IMR-90 (cell line): ENCODE data around the gene MS4A12. TPM values are rescaled to one million over a fixed set of nuclear protein-coding genes. Genes with fewer than 3 reads are reported as not detected.

Experiments used
- ATAC-seq: fragments of 200-7000 bp; cut with Tn5 transposase; 2 replicates; pipeline ENCODE4 v1.9.1; 2020; ENCODE audit warnings: low read depth, mild to moderate bottlenecking, moderate library complexity
- BruUV-seq: library from RNA; stranded (reverse); fragments of 400-500 nt; replicated peaks from 2 replicates; lab custom pipeline; 2021; lab: Mats Ljungman, UMichigan
- CTCF ChIA-PET: fragments of 300-600 bp; formaldehyde crosslinking; extraction: SDS; loops from one replicate; lab custom pipeline; 2021; ENCODE audit warnings: antibody characterized with exemption; lab: Yijun Ruan, JAX
- POLR2A ChIA-PET: fragments of 300-600 bp; sonication (Branson Sonifier 250); formaldehyde crosslinking; loops from one replicate; lab custom pipeline; 2022; ENCODE audit warnings: antibody characterized with exemption; ENCODE audit not compliant: unreplicated experiment; lab: Charles Lee
- DNase-seq: peaks from one replicate; pipeline ENCODE4 v3.0.0; 2013
- H2AFZ ChIP-seq: replicated peaks from 2 replicates; pipeline ENCODE3; 2013; ENCODE audit warnings: low read length, mild to moderate bottlenecking; ENCODE audit not compliant: poor library complexity
- H2AK5ac ChIP-seq: 2 replicates; pipeline ENCODE4 v1.6.1; 2013; ENCODE audit warnings: low read depth, low read length, inconsistent platforms
- H2AK9ac ChIP-seq: replicated peaks from 2 replicates; pipeline ENCODE3; 2013; ENCODE audit warnings: mild to moderate bottlenecking, low read depth, low read length, moderate library complexity; ENCODE audit not compliant: poor library complexity
- H2BK120ac ChIP-seq: 2 replicates; pipeline ENCODE4 v1.6.1; 2013; ENCODE audit warnings: low read depth, low read length, inconsistent platforms
- H2BK15ac ChIP-seq: 3 replicates; pipeline ENCODE4 v1.6.1; 2013; ENCODE audit warnings: low read depth, low read length, inconsistent platforms
- H2BK20ac ChIP-seq: 2 replicates; pipeline ENCODE4 v1.6.1; 2013; ENCODE audit warnings: low read depth, mild to moderate bottlenecking, inconsistent platforms, low read length, moderate library complexity
- H2BK5ac ChIP-seq: 2 replicates; pipeline ENCODE4 v1.6.1; 2013; ENCODE audit warnings: mild to moderate bottlenecking, low read depth, low read length, inconsistent platforms; ENCODE audit not compliant: poor library complexity, severe bottlenecking
- H3K14ac ChIP-seq: replicated peaks from 2 replicates; pipeline ENCODE4 v1.6.1; 2013; ENCODE audit warnings: low read depth, low read length, inconsistent platforms
- H3K18ac ChIP-seq: 2 replicates; pipeline ENCODE4 v1.6.1; 2013; ENCODE audit warnings: low read depth, low read length, control low read depth
- H3K23ac ChIP-seq: 2 replicates; pipeline ENCODE4 v1.6.1; 2013; ENCODE audit warnings: low read depth, low read length, inconsistent platforms
- H3K27ac ChIP-seq: 2 replicates; pipeline ENCODE4 v1.5.1; 2013; ENCODE audit warnings: mild to moderate bottlenecking, control low read depth, low read length; ENCODE audit not compliant: insufficient read depth
- H3K27me3 ChIP-seq: 2 replicates; pipeline ENCODE4 v1.6.1; 2013; ENCODE audit warnings: low read length; ENCODE audit not compliant: control insufficient read depth, insufficient read depth
- H3K36me3 ChIP-seq: 2 replicates; pipeline ENCODE4 v1.6.1; 2013; ENCODE audit warnings: low read length, mixed read lengths; ENCODE audit not compliant: control insufficient read depth, insufficient read depth
- H3K4ac ChIP-seq: 2 replicates; pipeline ENCODE4 v1.6.1; 2013; ENCODE audit warnings: low read depth, low read length, inconsistent platforms
- H3K4me1 ChIP-seq: 2 replicates; pipeline ENCODE4 v1.6.1; 2013; ENCODE audit warnings: low read length, mixed read lengths; ENCODE audit not compliant: control insufficient read depth, insufficient read depth
- H3K4me2 ChIP-seq: 2 replicates; pipeline ENCODE4 v1.6.1; 2013; ENCODE audit warnings: low read depth, mild to moderate bottlenecking, control low read depth, low read length, moderate library complexity
- H3K4me3 ChIP-seq: 2 replicates; pipeline ENCODE4 v1.5.1; 2013; ENCODE audit warnings: low read depth, mild to moderate bottlenecking, control low read depth, low read length, moderate library complexity; ENCODE audit not compliant: insufficient read depth
- H3K56ac ChIP-seq: 2 replicates; pipeline ENCODE4 v1.6.1; 2013; ENCODE audit warnings: low read length, inconsistent platforms; ENCODE audit not compliant: insufficient read depth; ENCODE audit errors: extremely low read depth
- H3K79me1 ChIP-seq, 2 experiments: 2 replicates each; pipeline ENCODE4 v1.6.1; 2013; ENCODE audit warnings: low read length in 2 of 2, inconsistent platforms in 1 of 2, low read depth in 1 of 2
- H3K9ac ChIP-seq: 2 replicates; pipeline ENCODE4 v1.6.1; 2013; ENCODE audit warnings: low read depth, low read length, control low read depth
- H3K9me1 ChIP-seq: 2 replicates; pipeline ENCODE4 v1.6.1; 2013; ENCODE audit warnings: low read length, inconsistent platforms; ENCODE audit not compliant: insufficient read depth
- H3K9me3 ChIP-seq: 2 replicates; pipeline ENCODE4 v1.6.1; 2013; ENCODE audit warnings: low read length; ENCODE audit not compliant: control insufficient read depth, insufficient read depth
- H4K20me1 ChIP-seq: 2 replicates; pipeline ENCODE4 v1.6.1; 2013; ENCODE audit warnings: low read length, inconsistent platforms; ENCODE audit not compliant: insufficient read depth
- H4K5ac ChIP-seq: 2 replicates; pipeline ENCODE4 v1.6.1; 2013; ENCODE audit warnings: mild to moderate bottlenecking, low read depth, low read length, control low read depth
- H4K8ac ChIP-seq, 2 experiments: 2 replicates each; pipeline ENCODE4 v1.6.1; 2013; ENCODE audit warnings: low read depth in 2 of 2, low read length in 2 of 2, control low read depth in 1 of 2, inconsistent platforms in 1 of 2
- H4K91ac ChIP-seq: 2 replicates; pipeline ENCODE4 v1.6.1; 2013; ENCODE audit warnings: low read depth, low read length, inconsistent platforms; ENCODE audit not compliant: insufficient read depth
- BHLHE40 ChIP-seq: fragments of 150-350 bp; IDR thresholded peaks from 2 replicates; pipeline ENCODE4 v1.6.1; 2016; ENCODE audit warnings: mild to moderate bottlenecking, low read depth, low read length
- FOS ChIP-seq: fragments of 150-350 bp; IDR thresholded peaks from 2 replicates; pipeline ENCODE4 v1.6.1; 2016; ENCODE audit warnings: low read depth, low read length
- MAZ ChIP-seq: IDR thresholded peaks from 2 replicates; pipeline ENCODE4 v1.6.1; 2012; ENCODE audit warnings: low read depth, mild to moderate bottlenecking, low read length, improper control_type of control experiment, moderate library complexity, borderline replicate concordance
- MXI1 ChIP-seq: IDR thresholded peaks from 2 replicates; pipeline ENCODE4 v1.6.1; 2012; ENCODE audit warnings: low read depth, mild to moderate bottlenecking, low read length, moderate library complexity, borderline replicate concordance
- RCOR1 ChIP-seq: IDR thresholded peaks from 2 replicates; pipeline ENCODE4 v1.6.1; 2012; ENCODE audit warnings: mild to moderate bottlenecking, low read length, improper control_type of control experiment; ENCODE audit not compliant: insufficient replicate concordance
- RFX5 ChIP-seq: IDR thresholded peaks from 2 replicates; pipeline ENCODE4 v1.8.0; 2012; ENCODE audit warnings: low read depth, mild to moderate bottlenecking, low read length, moderate library complexity
- WGBS, 2 experiments: methylation state at CpG; one replicate each; pipeline versions ENCODE4 v1.1.5 to v1.1.7; 2013; ENCODE audit warnings: missing lambda C conversion rate in 2 of 2; ENCODE audit not compliant: insufficient read length in 1 of 2; ENCODE audit errors: extremely low coverage in 2 of 2; 5-methylcytosine and 5-hydroxymethylcytosine counted together
- dilution Hi-C: fragments of 300-500 bp; cut with HindIII; formaldehyde crosslinking; loops from one replicate; pipeline ENCODE4 v1.14.3; 2018; ENCODE audit warnings: low sequenced_read_pairs; ENCODE audit not compliant: unreplicated experiment
- in situ Hi-C: fragments of 300-500 bp; cut with MboI; formaldehyde crosslinking; loops from 3 replicates; pipeline ENCODE4 v1.14.3; 2019; ENCODE audit warnings: low sequenced_read_pairs, inconsistent platforms, mixed read lengths
- intact Hi-C: fragments of 100-400 bp; cut with micrococcal nuclease; formaldehyde crosslinking; loops from 2 replicates; pipeline ENCODE4 v1.10.0; 2022
- polyA plus RNA-seq, 3 experiments: library from polyadenylated mRNA; depleted of rRNA; stranded (reverse); fragments of >200 nt; gene quantifications; 2 replicates each; pipeline ENCODE4 v1.2.3, GENCODE V29; 2012; ENCODE audit warnings: low replicate concordance in 1 of 3
- total RNA-seq: library from RNA; depleted of rRNA; stranded (reverse); fragments of >200 nt; gene quantifications from 2 replicates; pipeline ENCODE4 v1.2.3, GENCODE V29; 2012
- TF ChIP-seq, protein P1 (sequence below): fragments of 150-350 bp; IDR thresholded peaks from 2 replicates; pipeline ENCODE4 v1.6.1; 2016; ENCODE audit warnings: low read depth, mild to moderate bottlenecking, low read length, moderate library complexity, borderline replicate concordance
- TF ChIP-seq, protein P2 (sequence below): fragments of 150-350 bp; IDR thresholded peaks from 2 replicates; pipeline ENCODE4 v1.6.1; 2017; ENCODE audit warnings: mild to moderate bottlenecking, antibody characterized with exemption, low read length, low read depth

The MS4A12 gene
- total and polyA plus RNA-seq, 2 of the 4 experiments (the other 2 are of a cell fraction) = not detected

DNA sequence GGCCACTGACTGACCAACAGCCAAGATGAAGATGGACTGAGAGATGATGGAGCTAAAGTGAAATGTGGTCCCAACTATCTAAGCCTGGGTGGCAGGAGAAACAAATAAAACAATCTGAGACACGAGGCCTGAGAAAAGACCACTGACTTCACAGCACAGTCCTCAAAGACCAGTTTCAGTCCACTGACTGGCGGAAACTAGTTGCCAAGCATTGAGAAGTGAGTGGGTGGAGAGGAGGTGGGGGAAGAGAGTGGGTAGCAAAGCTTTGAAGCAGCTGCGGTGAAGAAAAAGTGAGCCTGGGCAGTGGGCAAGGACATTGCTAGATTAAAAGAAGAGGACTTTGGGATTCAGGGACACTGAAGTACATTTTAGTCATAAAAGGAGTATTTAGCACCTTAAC is 35.0 kb upstream of the MS4A12 start:
- intact Hi-C loops = no loop called here
- H3K4me1 ChIP-seq = no peaks in the 10 kb centered on the region

More for the DNA sequence above, 35.0 kb upstream of the MS4A12 start:
- Histone ChIP-seq H3K79me1 (no peaks in the 10 kb centered on the region), H3K18ac (no peak overlapping the region), H3K14ac (no peak overlapping the region), H2BK20ac (no peak overlapping the region), H3K27me3 (no peaks in the 10 kb centered on the region), H2AK5ac (no peak overlapping the region), H3K4me3 (no peak overlapping the region), H3K9ac (no peak overlapping the region), H2BK5ac (no peak overlapping the region), H3K4ac (no peak overlapping the region), H3K27ac (no peak overlapping the region), H4K5ac (no peak overlapping the region), H3K9me1 (no peaks in the 10 kb centered on the region), H4K20me1 (no peaks in the 10 kb centered on the region), H2AK9ac (no peak overlapping the region), H3K9me3 (peaks cover 6% of the 10 kb centered on the region; the same call in 1 of the 2 replicates), H3K23ac (no peak overlapping the region), H4K8ac (no peak overlapping the region), H2BK15ac (no peak overlapping the region), H3K4me2 (no peak overlapping the region), H2AFZ (no peak overlapping the region), H2BK120ac (no peak overlapping the region), H3K36me3 (no peaks in the 10 kb centered on the region), H3K56ac (no peak overlapping the region), H4K91ac (no peak overlapping the region)
- TF ChIP-seq BHLHE40 (no peak), MAZ (no peak), RFX5 (no peak), FOS (no peak), RCOR1 (no peak), MXI1 (no peak)
- TF ChIP-seq, protein P1, sequence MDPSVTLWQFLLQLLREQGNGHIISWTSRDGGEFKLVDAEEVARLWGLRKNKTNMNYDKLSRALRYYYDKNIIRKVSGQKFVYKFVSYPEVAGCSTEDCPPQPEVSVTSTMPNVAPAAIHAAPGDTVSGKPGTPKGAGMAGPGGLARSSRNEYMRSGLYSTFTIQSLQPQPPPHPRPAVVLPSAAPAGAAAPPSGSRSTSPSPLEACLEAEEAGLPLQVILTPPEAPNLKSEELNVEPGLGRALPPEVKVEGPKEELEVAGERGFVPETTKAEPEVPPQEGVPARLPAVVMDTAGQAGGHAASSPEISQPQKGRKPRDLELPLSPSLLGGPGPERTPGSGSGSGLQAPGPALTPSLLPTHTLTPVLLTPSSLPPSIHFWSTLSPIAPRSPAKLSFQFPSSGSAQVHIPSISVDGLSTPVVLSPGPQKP = no peak
- TF ChIP-seq, protein P2, sequence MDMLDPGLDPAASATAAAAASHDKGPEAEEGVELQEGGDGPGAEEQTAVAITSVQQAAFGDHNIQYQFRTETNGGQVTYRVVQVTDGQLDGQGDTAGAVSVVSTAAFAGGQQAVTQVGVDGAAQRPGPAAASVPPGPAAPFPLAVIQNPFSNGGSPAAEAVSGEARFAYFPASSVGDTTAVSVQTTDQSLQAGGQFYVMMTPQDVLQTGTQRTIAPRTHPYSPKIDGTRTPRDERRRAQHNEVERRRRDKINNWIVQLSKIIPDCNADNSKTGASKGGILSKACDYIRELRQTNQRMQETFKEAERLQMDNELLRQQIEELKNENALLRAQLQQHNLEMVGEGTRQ = no peak
- DNase-seq = no peak
- ATAC-seq = no peak
- in situ Hi-C loops (no loop called here), dilution Hi-C loops (no loop called here)
- CTCF ChIA-PET = no interaction called here
- WGBS, 2 experiments = 33% methylated on average over 1 of the region's 3 CpGs; no CpG with 5 or more reads in 1 of the 2 experiments
- POLR2A ChIA-PET = interaction anchor here (0.5 kb wide), 1 partner anchor 529 kb away, joined by 3 read pairs; no protein-coding TSS in a partner anchor
- BruUV-seq = no TSS peak
